ENCODE data around the gene GNG4. TPM values are rescaled to one million over a fixed set of nuclear protein-coding genes. Genes with fewer than 3 reads are reported as not detected.
A peak's percentile ranks its signal among the peaks of the same experiment; 100 is the strongest.
"Not testable (repeated sequence)": the region's sequence is repeated elsewhere in the genome, so short reads cannot be mapped to it uniquely, and the experiment has no call there.

The GNG4 gene
- total and polyA plus RNA-seq, 8 donors: 0.56 to 20.4 (median 3.0) TPM

- FAIRE-seq (no peak), DNase-seq (peak in 1 of 6 donors; percentile 41), ATAC-seq (no peak)
- 71 to 78% methylated on average over 5 of the region's 5 CpGs for WGBS, 2 donors
- no peaks in the 10 kb centered on the region for H3K4me1 ChIP-seq
- no peaks in the 10 kb centered on the region for H3K9me3 ChIP-seq
- intact Hi-C loops (cut with DNase I): no loop called here
- peak in 2 of 4 donors; percentile 10 to 12 for TF ChIP-seq CTCF (IDR thresholded peaks at IDR 0.05)
- H3K27me3 ChIP-seq: no peaks in the 10 kb centered on the region
- H3K27ac ChIP-seq: no peak overlapping the region
- no peak overlapping the region for H3K4me3 ChIP-seq
- no peaks in the 10 kb centered on the region for H3K36me3 ChIP-seq
Measured at GRCh38 chr1:235601104-235601503, 48.5 kb downstream of the GNG4 start.

- DNase-seq (no peak), ATAC-seq (no peak), FAIRE-seq (no peak)
- Histone ChIP-seq H3K27ac (no peak overlapping the region), H3K27me3 (no peaks in the 10 kb centered on the region), H3K9me3 (no peaks in the 10 kb centered on the region), H3K36me3 (no peaks in the 10 kb centered on the region), H3K4me3 (no peak overlapping the region), H3K4me1 (no peaks in the 10 kb centered on the region)
- TF ChIP-seq CTCF (IDR thresholded peaks at IDR 0.05): no peak
- intact Hi-C loops (cut with DNase I): no loop called here
- 81 to 89% methylated on average over 5 of the region's 5 CpGs for WGBS, 2 donors
Measured at GRCh38 chr1:235599536-235599935, 50.0 kb downstream of the GNG4 start.

GRCh38 chr1:235597867-235598553, 51.6 kb downstream of the GNG4 start:
- ATAC-seq (peak in 2 of 4 donors; percentile 40 to 46), FAIRE-seq (no peak), DNase-seq (no peak)
- no peak for TF ChIP-seq CTCF (IDR thresholded peaks at IDR 0.05)
- no peaks in the 10 kb centered on the region for H3K9me3 ChIP-seq
- no peaks in the 10 kb centered on the region for H3K36me3 ChIP-seq
- 64 to 74% methylated on average over 7 of the region's 7 CpGs for WGBS, 2 donors
- intact Hi-C loops (cut with DNase I): no loop called here
- H3K27ac ChIP-seq: no peak overlapping the region
- no peak overlapping the region for H3K4me3 ChIP-seq
- no peaks in the 10 kb centered on the region for H3K4me1 ChIP-seq
- H3K27me3 ChIP-seq: no peaks in the 10 kb centered on the region

GRCh38 chr1:235595079-235595478, 54.5 kb downstream of the GNG4 start:
- Histone ChIP-seq H3K9me3 (no peaks in the 10 kb centered on the region), H3K4me1 (no peaks in the 10 kb centered on the region), H3K36me3 (no peaks in the 10 kb centered on the region), H3K4me3 (no peak overlapping the region), H3K27ac (no peak overlapping the region), H3K27me3 (no peaks in the 10 kb centered on the region)
- intact Hi-C loops (cut with DNase I): no loop called here
- no peak for ATAC-seq
- WGBS, 2 donors: 67 to 74% methylated on average over 8 of the region's 8 CpGs
- no peak for DNase-seq
- TF ChIP-seq CTCF (IDR thresholded peaks at IDR 0.05): no peak
- no peak for FAIRE-seq

GRCh38 chr1:235594281-235594895, 55.2 kb downstream of the GNG4 start:
- DNase-seq; H3K36me3 ChIP-seq; H3K27ac ChIP-seq; H3K9me3 ChIP-seq; ATAC-seq; H3K4me3 ChIP-seq; FAIRE-seq; H3K27me3 ChIP-seq; intact Hi-C loops (cut with DNase I); H3K4me1 ChIP-seq: not testable (repeated sequence)
- WGBS, 2 donors: 86 to 90% methylated on average over 17 to 20 of the region's 20 CpGs

Data from pancreas (tissue), 10 donors.